Gastrocnemius medialis (tissue), 4 donors: ENCODE data around the gene PPP1R8. TPM values are rescaled to one million over a fixed set of nuclear protein-coding genes. Genes with fewer than 3 reads are reported as not detected.
"Not testable (repeated sequence)": the region's sequence is repeated elsewhere in the genome, so short reads cannot be mapped to it uniquely, and the experiment has no call there.

Experiments used
- ATAC-seq, 2 donors: fragments of 150-250 bp; one replicate each; pipeline ENCODE4 v1.9.1; 2016
- DNase-seq, 2 donors: peaks; one replicate each; pipeline ENCODE4 v3.0.0-alpha.2; 2019
- H3K27ac ChIP-seq, 4 donors: fragments of 200-600 bp; sonication (generic); 1 replicate in 1 of 4; 2 replicates in 3 of 4; pipeline ENCODE4 v1.5.1; 2016 to 2018; ENCODE audit warnings: mild to moderate bottlenecking in 2 of 4, moderate library complexity in 1 of 4
- H3K27me3 ChIP-seq, 3 donors: fragments of 200-600 bp; sonication (generic) in 2 of 3; 1 replicate in 1 of 3; 2 replicates in 2 of 3; pipeline versions ENCODE4 v1.5.1 to v1.6.0; 2016 to 2019; ENCODE audit warnings: mild to moderate bottlenecking in 1 of 3, moderate library complexity in 1 of 3
- H3K36me3 ChIP-seq, 2 donors: fragments of 200-600 bp; sonication (generic) in 1 of 2; one replicate each; pipeline ENCODE4 v1.5.1; 2017 to 2018
- H3K4me1 ChIP-seq, 2 donors: fragments of 200-600 bp; sonication (generic) in 1 of 2; one replicate each; pipeline ENCODE4 v1.5.1; 2016 to 2017; ENCODE audit warnings: mild to moderate bottlenecking in 2 of 2
- H3K4me3 ChIP-seq, 4 donors: fragments of 200-600 bp; sonication (generic) in 3 of 4; 1 replicate in 1 of 4; 2 replicates in 3 of 4; pipeline ENCODE4 v1.5.1; 2016 to 2019; ENCODE audit warnings: mild to moderate bottlenecking in 2 of 4
- H3K9me3 ChIP-seq, 3 donors: fragments of 200-600 bp; sonication (generic) in 2 of 3; 1 replicate in 1 of 3; 2 replicates in 2 of 3; pipeline ENCODE4 v1.5.1; 2016 to 2019
- CTCF ChIP-seq, 5 experiments: fragments of 450-650 bp in 3 of 5; fragments of 200-600 bp in 2 of 5; sonication (generic) in 2 of 5; IDR thresholded peaks in 4 of 5; conservative IDR thresholded peaks in 1 of 5; 1 replicate in 4 of 5; 2 replicates in 1 of 5; pipeline ENCODE4 v1.5.1; 2016 to 2019; ENCODE audit warnings: antibody characterized with exemption in 5 of 5, mild to moderate bottlenecking in 3 of 5, moderate library complexity in 3 of 5
- POLR2A ChIP-seq, 2 donors: fragments of 450-650 bp; IDR thresholded peaks; one replicate each; pipeline ENCODE4 v1.6.1; 2017; ENCODE audit warnings: antibody characterized with exemption in 2 of 2, mild to moderate bottlenecking in 2 of 2, moderate library complexity in 2 of 2
- in situ Hi-C, 4 donors: fragments of 200-750 bp; cut with MboI; loops; one replicate each; pipeline versions ENCODE4 v1.15.0 to v1.8.0; 2017; ENCODE audit warnings: low sequenced_read_pairs in 4 of 4
- intact Hi-C: fragments of 100-400 bp; cut with DNase I; formaldehyde crosslinking; loops from one replicate; pipeline ENCODE4 v1.15.1; 2023; ENCODE audit warnings: low total_unique reads
- total RNA-seq, 4 donors: library from RNA; depleted of rRNA; stranded (reverse); fragments of >200 nt; gene quantifications; one replicate each; pipeline versions ENCODE4 v1.1.0 to v1.2.3, GENCODE V29; 2016

Gene PPP1R8
- total RNA-seq, 4 donors from 2014 or later: 18.0 to 27.3 (median 25.0) TPM

- no peaks in the 10 kb centered on the region for H3K9me3 ChIP-seq
- no peak for TF ChIP-seq POLR2A (IDR thresholded peaks at IDR 0.05)
- TF ChIP-seq CTCF (IDR thresholded peaks at IDR 0.05 in 4 of 5, conservative IDR thresholded peaks at IDR 0.05 in 1 of 5): no peak
- DNase-seq (no peak), ATAC-seq (no peak)
- intact Hi-C loops (loop anchor here (2.0 kb wide), 1 partner anchor 15 kb away; the partner anchor contains the start of gene STX12), in situ Hi-C loops (no loop called here)
- H3K27me3 ChIP-seq: no peaks in the 10 kb centered on the region
- peaks cover 0 to 16% of the 10 kb centered on the region in 2 donors for H3K36me3 ChIP-seq
- H3K27ac ChIP-seq: peak overlapping the region in 3 of 4 donors; percentile 68 to 82 (median 82)
- peaks cover 23 to 61% of the 10 kb centered on the region in 2 donors for H3K4me1 ChIP-seq
- H3K4me3 ChIP-seq: no peak overlapping the region
These were observed 42.7 kb upstream of the PPP1R8 start for GRCh38 chr1:27787895-27788294.

- Histone ChIP-seq H3K4me3 (no peak overlapping the region), H3K4me1 (peaks cover 23 to 52% of the 10 kb centered on the region in 2 donors), H3K27me3 (no peaks in the 10 kb centered on the region), H3K9me3 (no peaks in the 10 kb centered on the region), H3K36me3 (peaks cover 2 to 31% of the 10 kb centered on the region in 2 donors), H3K27ac (peak overlapping the region; percentile 49 to 82 (median 75))
- DNase-seq: peak; percentile 73 to 85
- in situ Hi-C loops (no loop called here), intact Hi-C loops (loop anchor here (2.0 kb wide), 1 partner anchor 17 kb away; the partner anchor contains the start of gene STX12)
- peak; percentile 100 for ATAC-seq
- no peak for TF ChIP-seq CTCF (IDR thresholded peaks at IDR 0.05 in 4 of 5, conservative IDR thresholded peaks at IDR 0.05 in 1 of 5)
- TF ChIP-seq POLR2A (IDR thresholded peaks at IDR 0.05): no peak
These were observed 41.0 kb upstream of the PPP1R8 start for GRCh38 chr1:27789540-27790041.

GRCh38 chr1:27790270-27790669 is 40.3 kb upstream of the PPP1R8 start:
- DNase-seq, H3K4me3 ChIP-seq, in situ Hi-C loops, H3K9me3 ChIP-seq, intact Hi-C loops, ATAC-seq, H3K27me3 ChIP-seq: not testable (repeated sequence)
- Histone ChIP-seq H3K36me3 (peaks cover 7 to 38% of the 10 kb centered on the region in 2 donors), H3K27ac (peak overlapping the region; percentile 49 to 82 (median 75)), H3K4me1 (peaks cover 23 to 46% of the 10 kb centered on the region in 2 donors)

- intact Hi-C loops: no loop called here
- H3K4me1 ChIP-seq: peaks cover 0 to under 1% of the 10 kb centered on the region in 2 donors
- H3K4me3 ChIP-seq: no peak overlapping the region
- no peaks in the 10 kb centered on the region for H3K27me3 ChIP-seq
- H3K9me3 ChIP-seq: no peaks in the 10 kb centered on the region
- H3K27ac ChIP-seq: no peak overlapping the region
- in situ Hi-C loops: no loop called here
- ATAC-seq (no peak), DNase-seq (no peak)
- TF ChIP-seq POLR2A (IDR thresholded peaks at IDR 0.05): no peak
- no peak for TF ChIP-seq CTCF (IDR thresholded peaks at IDR 0.05 in 4 of 5, conservative IDR thresholded peaks at IDR 0.05 in 1 of 5)
- peaks cover 7 to 66% of the 10 kb centered on the region in 2 donors for H3K36me3 ChIP-seq
These were observed 35.0 kb upstream of the PPP1R8 start for GRCh38 chr1:27795601-27796000.

- no peaks in the 10 kb centered on the region for H3K4me1 ChIP-seq
- peaks cover 0 to 66% of the 10 kb centered on the region in 2 donors for H3K36me3 ChIP-seq
- ATAC-seq (no peak), DNase-seq (no peak)
- H3K27me3 ChIP-seq: no peaks in the 10 kb centered on the region
- H3K27ac ChIP-seq: no peak overlapping the region
- H3K4me3 ChIP-seq: no peak overlapping the region
- in situ Hi-C loops: no loop called here
- TF ChIP-seq CTCF (IDR thresholded peaks at IDR 0.05 in 4 of 5, conservative IDR thresholded peaks at IDR 0.05 in 1 of 5) (no peak), POLR2A (IDR thresholded peaks at IDR 0.05) (no peak)
- H3K9me3 ChIP-seq: no peaks in the 10 kb centered on the region
- intact Hi-C loops: no loop called here
These were observed 25.8 kb upstream of the PPP1R8 start for GRCh38 chr1:27804791-27805190.
